PC-9 (cell line): ENCODE data around the gene COX10. TPM values are rescaled to one million over a fixed set of nuclear protein-coding genes. Genes with fewer than 3 reads are reported as not detected.
"Not testable (repeated sequence)": the region's sequence is repeated elsewhere in the genome, so short reads cannot be mapped to it uniquely, and the experiment has no call there.

ENCODE experiments used
- BruUV-seq: library from RNA; stranded (reverse); fragments of 400-500 nt; replicated peaks from 2 replicates; lab custom pipeline; 2021; lab: Mats Ljungman, UMichigan
- CTCF ChIA-PET: fragments of 300-600 bp; sonication (Branson Sonifier 250); formaldehyde crosslinking; loops from one replicate; lab custom pipeline; 2022; ENCODE audit warnings: antibody characterized with exemption; lab: Charles Lee
- POLR2A ChIA-PET: fragments of 300-600 bp; sonication (Branson Sonifier 250); formaldehyde crosslinking; loops from one replicate; lab custom pipeline; 2022; ENCODE audit warnings: antibody characterized with exemption; ENCODE audit not compliant: unreplicated experiment; lab: Charles Lee
- DNase-seq, 2 experiments: peaks; one replicate each; pipeline versions ENCODE4 v3.0.0 to v3.0.0-alpha.2; 2015 to 2022; ENCODE audit warnings: mixed read lengths in 1 of 2
- H2AFZ ChIP-seq: fragments of 200-600 bp; sonication (generic); 2 replicates; pipeline ENCODE4 v1.8.1; 2017; ENCODE audit warnings: antibody characterized with exemption
- H3F3A ChIP-seq: fragments of 200-600 bp; sonication (generic); 2 replicates; pipeline ENCODE4 v1.8.1; 2017; ENCODE audit warnings: antibody characterized with exemption, mild to moderate bottlenecking, low read depth; ENCODE audit not compliant: insufficient read depth
- H3K27ac ChIP-seq: fragments of 200-600 bp; sonication (generic); 2 replicates; pipeline ENCODE4 v1.6.1; 2016; ENCODE audit warnings: mixed run types
- H3K27me3 ChIP-seq: fragments of 200-600 bp; sonication (generic); 2 replicates; pipeline ENCODE4 v1.6.1; 2016; ENCODE audit warnings: low read depth, mixed run types; ENCODE audit not compliant: insufficient read depth
- H3K36me3 ChIP-seq: fragments of 200-600 bp; sonication (generic); 2 replicates; pipeline ENCODE4 v1.6.1; 2016; ENCODE audit warnings: low read depth, mixed run types
- H3K4me1 ChIP-seq: fragments of 200-600 bp; sonication (generic); replicated peaks from 2 replicates; pipeline ENCODE4 v1.6.1; 2016; ENCODE audit warnings: mixed run types; ENCODE audit not compliant: insufficient read depth
- H3K4me2 ChIP-seq: fragments of 200-600 bp; sonication (generic); 2 replicates; pipeline ENCODE4 v1.6.1; 2017; ENCODE audit warnings: mixed run types
- H3K4me3 ChIP-seq: fragments of 200-600 bp; sonication (generic); 2 replicates; pipeline ENCODE4 v1.6.1; 2016; ENCODE audit warnings: mixed run types
- H3K79me2 ChIP-seq: fragments of 200-600 bp; sonication (generic); 2 replicates; pipeline ENCODE4 v1.6.1; 2017; ENCODE audit warnings: low read depth, mixed run types
- H3K9me2 ChIP-seq: fragments of 200-600 bp; sonication (generic); 2 replicates; pipeline ENCODE4 v1.8.1; 2017; ENCODE audit warnings: mild to moderate bottlenecking; ENCODE audit not compliant: insufficient read depth
- H3K9me3 ChIP-seq: fragments of 200-600 bp; sonication (generic); 2 replicates; pipeline ENCODE4 v1.8.1; 2016; ENCODE audit warnings: low read depth; ENCODE audit not compliant: insufficient read depth
- H4K20me1 ChIP-seq: fragments of 200-600 bp; sonication (generic); 2 replicates; pipeline ENCODE4 v1.8.1; 2017; ENCODE audit not compliant: insufficient read depth
- CTCF ChIP-seq: fragments of 200-600 bp; sonication (generic); conservative IDR thresholded peaks from 2 replicates; pipeline ENCODE4 v1.6.1; 2017; ENCODE audit warnings: mixed run types, antibody characterized with exemption, mild to moderate bottlenecking, moderate library complexity
- EZH2 ChIP-seq: fragments of 200-600 bp; sonication (generic); IDR thresholded peaks from 2 replicates; pipeline ENCODE4 v1.8.0; 2017; ENCODE audit warnings: antibody characterized with exemption, low read depth
- intact Hi-C: fragments of 100-400 bp; cut with micrococcal nuclease; formaldehyde crosslinking; loops from one replicate; pipeline ENCODE4 v1.10.0; 2022; ENCODE audit not compliant: unreplicated experiment
- total RNA-seq: library from RNA; stranded (reverse); gene quantifications from 2 replicates; pipeline ENCODE4 v1.2.3, GENCODE V29; 2021

Gene COX10
- total RNA-seq, 1 experiment from 2014 or later = 22.6 TPM

- Histone ChIP-seq H3K79me2 (no peaks in the 10 kb centered on the region), H3K27ac (no peak overlapping the region), H3K36me3 (no peaks in the 10 kb centered on the region), H4K20me1 (no peaks in the 10 kb centered on the region), H3K9me3 (no peaks in the 10 kb centered on the region), H3K4me2 (no peak overlapping the region), H3K9me2 (no peaks in the 10 kb centered on the region), H2AFZ (no peak overlapping the region), H3K27me3 (no peaks in the 10 kb centered on the region), H3K4me3 (no peak overlapping the region), H3K4me1 (no peaks in the 10 kb centered on the region), H3F3A (no peaks in the 10 kb centered on the region)
- CTCF ChIA-PET = no interaction called here
- POLR2A ChIA-PET = no interaction called here
- TF ChIP-seq EZH2 (no peak), CTCF (no peak)
- BruUV-seq = no TSS peak
- DNase-seq = no peak
- intact Hi-C loops = no loop called here
Observed at GRCh38 chr17:14158707-14159106, 89.4 kb downstream of the COX10 start.

GRCh38 chr17:14161419-14161818, 92.1 kb downstream of the COX10 start:
- Histone ChIP-seq H3K4me2 (no peak overlapping the region), H3F3A (no peaks in the 10 kb centered on the region), H3K9me3 (no peaks in the 10 kb centered on the region), H3K27ac (no peak overlapping the region), H3K36me3 (no peaks in the 10 kb centered on the region), H3K4me1 (no peaks in the 10 kb centered on the region), H3K79me2 (no peaks in the 10 kb centered on the region), H4K20me1 (no peaks in the 10 kb centered on the region), H2AFZ (no peak overlapping the region), H3K9me2 (no peaks in the 10 kb centered on the region), H3K27me3 (no peaks in the 10 kb centered on the region), H3K4me3 (no peak overlapping the region)
- no peak for TF ChIP-seq CTCF
- TF ChIP-seq EZH2 = no peak
- no peak for DNase-seq
- ChIA-PET POLR2A (no interaction called here), CTCF (no interaction called here)
- intact Hi-C loops = no loop called here
- no TSS peak for BruUV-seq

- Histone ChIP-seq H3K4me3 (no peak overlapping the region), H3K4me1 (no peaks in the 10 kb centered on the region), H3K36me3 (no peaks in the 10 kb centered on the region), H3K27me3 (no peaks in the 10 kb centered on the region), H3F3A (no peaks in the 10 kb centered on the region), H3K9me2 (no peaks in the 10 kb centered on the region), H4K20me1 (no peaks in the 10 kb centered on the region), H3K79me2 (no peaks in the 10 kb centered on the region), H3K27ac (no peak overlapping the region), H3K9me3 (no peaks in the 10 kb centered on the region; the same call in 1 of the 2 replicates), H3K4me2 (no peak overlapping the region), H2AFZ (no peak overlapping the region)
- TF ChIP-seq CTCF = no peak
- POLR2A ChIA-PET = no interaction called here
- no TSS peak for BruUV-seq
- intact Hi-C loops = no loop called here
- DNase-seq = no peak
- CTCF ChIA-PET = no interaction called here
Observed at GRCh38 chr17:14165616-14166015, 96.3 kb downstream of the COX10 start.

GRCh38 chr17:14167831-14168230, 98.5 kb downstream of the COX10 start:
- H4K20me1 ChIP-seq, H3K36me3 ChIP-seq, H3K4me2 ChIP-seq, H2AFZ ChIP-seq, intact Hi-C loops, H3K79me2 ChIP-seq, H3F3A ChIP-seq, H3K27ac ChIP-seq, H3K27me3 ChIP-seq, H3K4me1 ChIP-seq, H3K4me3 ChIP-seq, POLR2A ChIA-PET, H3K9me3 ChIP-seq, BruUV-seq, DNase-seq, H3K9me2 ChIP-seq, CTCF ChIA-PET: not testable (repeated sequence)
